Measurements from ENCODE around the gene AHCYL2.

Gene AHCYL2

GRCh38 chr7:129224251-129225205, at the start of gene AHCYL2:
Gene AHCYL2, plus strand, starts transcription at chr7:129225030.
- peak; percentile 100 for DNase-seq (ENCODE audit: low read depth)
- peak within 1 kb of the TSS; percentile 73 for H3K4me3 ChIP-seq (ENCODE audit: low read depth, low read length)
- TF ChIP-seq POLR2A (IDR thresholded peaks at IDR 0.05; ENCODE audit: extremely low read depth, insufficient read length) (peak; percentile 55), MYC (IDR thresholded peaks at IDR 0.05; ENCODE audit: low read depth, low read length) (peak; percentile 84)
- TF ChIP-seq, protein P1, sequence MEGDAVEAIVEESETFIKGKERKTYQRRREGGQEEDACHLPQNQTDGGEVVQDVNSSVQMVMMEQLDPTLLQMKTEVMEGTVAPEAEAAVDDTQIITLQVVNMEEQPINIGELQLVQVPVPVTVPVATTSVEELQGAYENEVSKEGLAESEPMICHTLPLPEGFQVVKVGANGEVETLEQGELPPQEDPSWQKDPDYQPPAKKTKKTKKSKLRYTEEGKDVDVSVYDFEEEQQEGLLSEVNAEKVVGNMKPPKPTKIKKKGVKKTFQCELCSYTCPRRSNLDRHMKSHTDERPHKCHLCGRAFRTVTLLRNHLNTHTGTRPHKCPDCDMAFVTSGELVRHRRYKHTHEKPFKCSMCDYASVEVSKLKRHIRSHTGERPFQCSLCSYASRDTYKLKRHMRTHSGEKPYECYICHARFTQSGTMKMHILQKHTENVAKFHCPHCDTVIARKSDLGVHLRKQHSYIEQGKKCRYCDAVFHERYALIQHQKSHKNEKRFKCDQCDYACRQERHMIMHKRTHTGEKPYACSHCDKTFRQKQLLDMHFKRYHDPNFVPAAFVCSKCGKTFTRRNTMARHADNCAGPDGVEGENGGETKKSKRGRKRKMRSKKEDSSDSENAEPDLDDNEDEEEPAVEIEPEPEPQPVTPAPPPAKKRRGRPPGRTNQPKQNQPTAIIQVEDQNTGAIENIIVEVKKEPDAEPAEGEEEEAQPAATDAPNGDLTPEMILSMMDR (IDR thresholded peaks at IDR 0.05; ENCODE audit: low read depth, low read length), result no peak
- TF ChIP-seq, protein P2, sequence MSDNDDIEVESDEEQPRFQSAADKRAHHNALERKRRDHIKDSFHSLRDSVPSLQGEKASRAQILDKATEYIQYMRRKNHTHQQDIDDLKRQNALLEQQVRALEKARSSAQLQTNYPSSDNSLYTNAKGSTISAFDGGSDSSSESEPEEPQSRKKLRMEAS (IDR thresholded peaks at IDR 0.05; ENCODE audit: low read depth, low read length), result peak; percentile 91

GRCh38 chr7:129176916-129177710, 47.7 kb upstream of the AHCYL2 start:
- TF ChIP-seq POLR2A (IDR thresholded peaks at IDR 0.05; ENCODE audit: extremely low read depth, insufficient read length) (no peak), MYC (IDR thresholded peaks at IDR 0.05; ENCODE audit: low read depth, low read length) (no peak)
- TF ChIP-seq, protein P1 (IDR thresholded peaks at IDR 0.05; ENCODE audit: low read depth, low read length), result no peak
- TF ChIP-seq, protein P2 (IDR thresholded peaks at IDR 0.05; ENCODE audit: low read depth, low read length), result no peak
- DNase-seq (ENCODE audit: low read depth), result no peak
- H3K4me3 ChIP-seq (ENCODE audit: low read depth, low read length), result no peak overlapping the region

DNA sequence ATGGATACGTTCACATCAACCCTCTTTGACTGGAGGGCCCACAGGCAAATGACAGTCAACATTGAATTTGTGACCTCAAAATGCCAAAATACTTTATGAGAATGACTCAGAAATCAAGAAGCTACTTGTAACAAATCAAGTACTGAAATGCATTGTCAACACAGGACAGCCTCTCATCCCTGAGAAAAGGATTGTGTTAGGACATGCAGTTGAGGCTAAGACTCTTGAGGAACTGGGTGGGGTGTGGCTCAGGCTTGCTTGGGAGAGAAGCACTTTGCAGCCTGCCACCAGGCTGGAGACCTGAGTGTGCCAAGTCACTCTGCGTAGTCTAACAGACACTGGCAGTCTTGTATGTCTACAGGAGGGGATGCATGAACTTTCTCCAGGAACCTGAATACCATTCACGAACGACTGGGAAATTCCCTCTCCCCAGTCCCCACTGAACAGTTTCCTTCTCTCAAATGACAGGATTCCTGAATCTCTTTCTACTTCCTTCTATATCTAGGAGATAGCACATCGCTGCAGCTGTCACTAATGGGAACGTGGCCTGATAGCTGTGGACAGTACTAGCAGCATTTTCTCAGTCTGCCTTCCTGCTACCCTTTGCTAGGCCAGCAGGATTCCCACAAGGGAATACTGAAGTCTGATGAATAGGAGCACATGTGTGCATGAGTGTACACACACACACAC, 39.7 kb upstream of the AHCYL2 start:
- DNase-seq (ENCODE audit: low read depth), result no peak
- TF ChIP-seq, protein P2 (IDR thresholded peaks at IDR 0.05; ENCODE audit: low read depth, low read length), result no peak
- no peak for TF ChIP-seq POLR2A (IDR thresholded peaks at IDR 0.05; ENCODE audit: extremely low read depth, insufficient read length)
- TF ChIP-seq MYC (IDR thresholded peaks at IDR 0.05; ENCODE audit: low read depth, low read length), result no peak
- TF ChIP-seq, protein P1 (IDR thresholded peaks at IDR 0.05; ENCODE audit: low read depth, low read length), result no peak
- no peak overlapping the region for H3K4me3 ChIP-seq (ENCODE audit: low read depth, low read length)

GRCh38 chr7:129186749-129187260, 38.0 kb upstream of the AHCYL2 start:
- no peak overlapping the region for H3K4me3 ChIP-seq (ENCODE audit: low read depth, low read length)
- TF ChIP-seq MYC (IDR thresholded peaks at IDR 0.05; ENCODE audit: low read depth, low read length) (no peak), POLR2A (IDR thresholded peaks at IDR 0.05; ENCODE audit: extremely low read depth, insufficient read length) (no peak)
- TF ChIP-seq, protein P1 (IDR thresholded peaks at IDR 0.05; ENCODE audit: low read depth, low read length), result no peak
- TF ChIP-seq, protein P2 (IDR thresholded peaks at IDR 0.05; ENCODE audit: low read depth, low read length), result no peak
- DNase-seq (ENCODE audit: low read depth), result no peak

Data from NB4 (cell line).